SK-N-SH (cell line): Measurements from ENCODE around the gene TUFT1.

Source experiments
- EZH2phosphoT487 ChIP-seq: fragments of 200-600 bp; sonication (generic); IDR thresholded peaks from 2 replicates; pipeline ENCODE4 v1.6.1; 2017; ENCODE audit warnings: low read depth, mixed run types, mild to moderate bottlenecking, antibody characterized with exemption, moderate library complexity, borderline replicate concordance
- GATA2 ChIP-seq: sonication (generic); formaldehyde crosslinking; IDR thresholded peaks from 2 replicates; pipeline ENCODE4 v1.5.0; 2020; ENCODE audit warnings: mild to moderate bottlenecking, missing genetic modification reagents
- POLR2AphosphoS5 ChIP-seq: IDR thresholded peaks from 2 replicates; pipeline ENCODE4 v1.6.1; 2012; ENCODE audit warnings: low read depth, low read length
- RAD21 ChIP-seq: IDR thresholded peaks from 2 replicates; pipeline ENCODE4 v1.6.1; 2012; ENCODE audit warnings: mild to moderate bottlenecking, low read length
- SMC3 ChIP-seq: IDR thresholded peaks from 2 replicates; pipeline ENCODE4 v1.6.1; 2012; ENCODE audit warnings: low read depth, low read length, improper control_type of control experiment
- TAF1 ChIP-seq: IDR thresholded peaks from 2 replicates; pipeline ENCODE4 v1.6.1; 2012; ENCODE audit warnings: low read depth, mild to moderate bottlenecking, low read length, moderate library complexity, borderline replicate concordance
- TF ChIP-seq, protein P1 (sequence below): fragments of 200-600 bp; sonication (generic); IDR thresholded peaks from 2 replicates; pipeline ENCODE4 v1.6.1; 2017; ENCODE audit warnings: antibody characterized with exemption, mild to moderate bottlenecking, moderate library complexity
- TF ChIP-seq, protein P2 (sequence below): IDR thresholded peaks from 2 replicates; pipeline ENCODE4 v1.4.0; 2012; ENCODE audit warnings: low read depth, borderline replicate concordance
- TF ChIP-seq, protein P3 (sequence below): fragments of 150-350 bp; IDR thresholded peaks from 2 replicates; pipeline ENCODE4 v1.6.1; 2016; ENCODE audit warnings: mild to moderate bottlenecking, low read depth, low read length

DNA sequence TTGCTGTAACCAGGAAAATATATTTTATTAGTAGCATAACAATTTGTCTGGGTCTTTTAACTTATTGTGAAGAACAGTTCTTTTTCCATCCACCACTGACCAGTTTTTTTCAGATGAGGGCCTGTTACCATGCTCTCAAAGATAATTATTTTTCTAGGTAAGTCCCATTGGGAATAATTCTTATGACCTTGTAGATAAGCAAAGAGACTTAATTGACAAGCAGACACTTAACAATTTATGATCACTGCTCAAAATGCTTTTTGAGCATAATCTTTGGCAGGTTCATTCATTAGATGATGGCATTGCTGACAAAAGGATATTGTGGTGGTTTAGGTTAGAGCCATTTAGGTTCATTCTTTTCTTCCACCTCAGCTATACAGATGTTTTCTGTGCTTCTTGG is 78.4 kb downstream of the TUFT1 start:
- TF ChIP-seq, protein P1, sequence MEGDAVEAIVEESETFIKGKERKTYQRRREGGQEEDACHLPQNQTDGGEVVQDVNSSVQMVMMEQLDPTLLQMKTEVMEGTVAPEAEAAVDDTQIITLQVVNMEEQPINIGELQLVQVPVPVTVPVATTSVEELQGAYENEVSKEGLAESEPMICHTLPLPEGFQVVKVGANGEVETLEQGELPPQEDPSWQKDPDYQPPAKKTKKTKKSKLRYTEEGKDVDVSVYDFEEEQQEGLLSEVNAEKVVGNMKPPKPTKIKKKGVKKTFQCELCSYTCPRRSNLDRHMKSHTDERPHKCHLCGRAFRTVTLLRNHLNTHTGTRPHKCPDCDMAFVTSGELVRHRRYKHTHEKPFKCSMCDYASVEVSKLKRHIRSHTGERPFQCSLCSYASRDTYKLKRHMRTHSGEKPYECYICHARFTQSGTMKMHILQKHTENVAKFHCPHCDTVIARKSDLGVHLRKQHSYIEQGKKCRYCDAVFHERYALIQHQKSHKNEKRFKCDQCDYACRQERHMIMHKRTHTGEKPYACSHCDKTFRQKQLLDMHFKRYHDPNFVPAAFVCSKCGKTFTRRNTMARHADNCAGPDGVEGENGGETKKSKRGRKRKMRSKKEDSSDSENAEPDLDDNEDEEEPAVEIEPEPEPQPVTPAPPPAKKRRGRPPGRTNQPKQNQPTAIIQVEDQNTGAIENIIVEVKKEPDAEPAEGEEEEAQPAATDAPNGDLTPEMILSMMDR: no peak
- TF ChIP-seq EZH2phosphoT487 (no peak), POLR2AphosphoS5 (no peak), SMC3 (no peak), TAF1 (no peak), GATA2 (no peak), RAD21 (no peak)
- TF ChIP-seq, protein P2, sequence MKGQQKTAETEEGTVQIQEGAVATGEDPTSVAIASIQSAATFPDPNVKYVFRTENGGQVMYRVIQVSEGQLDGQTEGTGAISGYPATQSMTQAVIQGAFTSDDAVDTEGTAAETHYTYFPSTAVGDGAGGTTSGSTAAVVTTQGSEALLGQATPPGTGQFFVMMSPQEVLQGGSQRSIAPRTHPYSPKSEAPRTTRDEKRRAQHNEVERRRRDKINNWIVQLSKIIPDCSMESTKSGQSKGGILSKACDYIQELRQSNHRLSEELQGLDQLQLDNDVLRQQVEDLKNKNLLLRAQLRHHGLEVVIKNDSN: no peak
- TF ChIP-seq, protein P3, sequence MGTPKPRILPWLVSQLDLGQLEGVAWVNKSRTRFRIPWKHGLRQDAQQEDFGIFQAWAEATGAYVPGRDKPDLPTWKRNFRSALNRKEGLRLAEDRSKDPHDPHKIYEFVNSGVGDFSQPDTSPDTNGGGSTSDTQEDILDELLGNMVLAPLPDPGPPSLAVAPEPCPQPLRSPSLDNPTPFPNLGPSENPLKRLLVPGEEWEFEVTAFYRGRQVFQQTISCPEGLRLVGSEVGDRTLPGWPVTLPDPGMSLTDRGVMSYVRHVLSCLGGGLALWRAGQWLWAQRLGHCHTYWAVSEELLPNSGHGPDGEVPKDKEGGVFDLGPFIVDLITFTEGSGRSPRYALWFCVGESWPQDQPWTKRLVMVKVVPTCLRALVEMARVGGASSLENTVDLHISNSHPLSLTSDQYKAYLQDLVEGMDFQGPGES: no peak
